Fibroblast of mammary gland (primary cell): ENCODE results near the gene MGAT5.

Experiments used
- DNase-seq: peaks from one replicate; pipeline ENCODE4 v3.0.0-alpha.2; 2010; ENCODE audit warnings: low read depth
- H3K4me3 ChIP-seq: 2 replicates; pipeline ENCODE4 v1.5.1; 2011; ENCODE audit warnings: low read depth, mild to moderate bottlenecking, low read length, moderate library complexity; ENCODE audit not compliant: control insufficient read depth
- TF ChIP-seq, protein P1 (sequence below): conservative IDR thresholded peaks from 2 replicates; pipeline ENCODE4 v1.5.1; 2011; ENCODE audit warnings: low read depth, low read length, inconsistent platforms; ENCODE audit not compliant: control insufficient read depth, insufficient read depth

The MGAT5 gene

GRCh38 chr2:134250840-134251461 lies 2.9 kb upstream of the MGAT5 start:
- DNase-seq = no peak

DNA sequence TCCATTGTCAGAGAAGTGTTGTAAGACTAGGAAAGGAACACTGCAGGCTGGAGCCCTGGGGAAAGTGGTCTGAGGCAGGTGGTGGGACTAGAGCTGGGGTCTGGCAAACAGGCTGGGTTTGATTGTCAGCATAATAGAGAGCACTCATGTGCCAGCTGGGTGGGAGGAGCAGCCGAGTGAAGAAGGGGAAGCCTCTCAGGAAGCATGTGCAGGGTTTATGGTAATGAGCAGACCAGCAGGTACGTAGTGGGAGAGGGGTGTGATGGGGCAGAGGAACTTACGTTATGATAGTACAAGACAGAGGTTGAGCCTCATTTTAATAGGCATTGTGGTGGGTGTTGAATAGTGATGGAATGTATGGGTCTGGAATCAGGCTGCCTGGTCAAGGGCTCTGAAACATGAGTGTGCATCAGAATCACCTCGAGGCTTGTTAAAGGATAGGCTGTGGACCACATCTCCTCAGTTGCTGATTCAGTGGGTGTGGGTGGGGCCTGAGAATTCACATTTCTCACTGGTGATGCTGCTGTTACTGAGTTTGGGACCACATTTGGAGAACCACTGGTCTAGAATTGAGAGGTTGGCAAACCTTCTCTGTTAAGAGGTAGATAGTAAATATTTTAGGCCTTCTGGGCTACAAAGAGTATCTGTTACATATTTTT lies 1.7 kb upstream of the MGAT5 start:
- TF ChIP-seq, protein P1, sequence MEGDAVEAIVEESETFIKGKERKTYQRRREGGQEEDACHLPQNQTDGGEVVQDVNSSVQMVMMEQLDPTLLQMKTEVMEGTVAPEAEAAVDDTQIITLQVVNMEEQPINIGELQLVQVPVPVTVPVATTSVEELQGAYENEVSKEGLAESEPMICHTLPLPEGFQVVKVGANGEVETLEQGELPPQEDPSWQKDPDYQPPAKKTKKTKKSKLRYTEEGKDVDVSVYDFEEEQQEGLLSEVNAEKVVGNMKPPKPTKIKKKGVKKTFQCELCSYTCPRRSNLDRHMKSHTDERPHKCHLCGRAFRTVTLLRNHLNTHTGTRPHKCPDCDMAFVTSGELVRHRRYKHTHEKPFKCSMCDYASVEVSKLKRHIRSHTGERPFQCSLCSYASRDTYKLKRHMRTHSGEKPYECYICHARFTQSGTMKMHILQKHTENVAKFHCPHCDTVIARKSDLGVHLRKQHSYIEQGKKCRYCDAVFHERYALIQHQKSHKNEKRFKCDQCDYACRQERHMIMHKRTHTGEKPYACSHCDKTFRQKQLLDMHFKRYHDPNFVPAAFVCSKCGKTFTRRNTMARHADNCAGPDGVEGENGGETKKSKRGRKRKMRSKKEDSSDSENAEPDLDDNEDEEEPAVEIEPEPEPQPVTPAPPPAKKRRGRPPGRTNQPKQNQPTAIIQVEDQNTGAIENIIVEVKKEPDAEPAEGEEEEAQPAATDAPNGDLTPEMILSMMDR = no peak
- no peak overlapping the region for H3K4me3 ChIP-seq
- DNase-seq = peak; percentile 71

More at GRCh38 chr2:134250840-134251461, 2.9 kb upstream of the MGAT5 start:
- TF ChIP-seq, protein P1 = no peak
- H3K4me3 ChIP-seq = no peak overlapping the region

- TF ChIP-seq, protein P1 = no peak
- no peak for DNase-seq
- no peak overlapping the region for H3K4me3 ChIP-seq
These were observed 661 bp upstream of the MGAT5 start for GRCh38 chr2:134253117-134253704.

DNA sequence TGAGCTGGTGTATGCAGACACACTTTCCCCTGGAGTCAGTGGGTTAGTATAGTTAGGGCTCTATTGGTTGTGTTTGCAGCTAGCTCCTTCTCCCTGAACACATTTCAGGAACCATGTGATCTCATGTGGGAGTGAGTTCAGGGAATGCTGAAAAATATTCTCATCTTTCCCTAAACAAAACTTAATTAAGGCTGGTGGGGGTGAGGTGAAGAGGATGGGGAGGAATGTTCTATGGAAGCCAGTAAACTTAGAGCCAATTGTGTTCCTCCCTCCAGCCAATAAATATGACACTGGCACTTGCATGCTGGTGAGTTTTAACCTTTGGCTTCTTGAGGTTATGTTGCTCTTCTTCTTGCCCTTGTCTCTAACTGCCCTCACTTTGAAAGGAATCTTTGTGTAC lies 952 bp downstream of the MGAT5 start:
- TF ChIP-seq, protein P1 = no peak
- H3K4me3 ChIP-seq = no peak overlapping the region
- no peak for DNase-seq

DNA sequence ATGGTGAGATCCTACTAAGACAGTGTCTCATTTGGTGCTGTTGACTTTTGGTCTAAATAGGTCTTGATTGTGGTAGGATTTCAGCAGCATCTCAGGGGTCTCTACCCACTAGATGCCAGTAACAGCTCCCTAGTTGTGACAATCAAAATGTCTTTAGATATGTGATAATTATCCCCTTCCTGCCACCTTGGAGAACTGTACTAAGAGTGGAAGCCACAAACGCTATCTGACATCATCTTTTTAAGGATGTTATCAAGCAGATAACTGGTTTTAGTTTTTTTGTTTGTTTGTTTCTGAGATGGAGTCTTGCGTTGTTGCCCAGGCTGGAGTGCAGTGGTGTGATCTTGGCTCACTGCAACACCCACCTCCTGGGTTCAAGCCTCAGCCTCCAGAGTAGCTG lies 3.1 kb downstream of the MGAT5 start:
- TF ChIP-seq, protein P1 = no peak
- DNase-seq = no peak
- no peak overlapping the region for H3K4me3 ChIP-seq

DNA sequence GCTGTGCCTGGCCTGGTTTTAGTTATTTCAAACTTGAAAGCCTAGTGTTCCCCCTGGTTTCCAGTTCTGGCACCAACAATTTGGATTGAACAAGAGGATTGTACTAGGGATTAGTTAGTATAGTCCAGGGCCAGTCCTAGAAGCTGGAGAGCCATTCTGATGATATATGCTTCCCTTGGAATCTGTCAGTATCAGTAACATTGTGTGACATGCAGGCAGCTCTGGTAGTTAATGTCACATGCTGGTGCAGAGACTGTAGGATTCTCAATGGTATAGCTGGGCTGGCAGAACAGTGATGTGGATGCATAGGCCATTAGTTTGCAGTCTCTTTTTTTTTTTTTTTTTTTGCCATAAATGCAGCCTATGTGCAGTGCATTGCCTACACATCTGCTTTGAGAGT lies 3.6 kb downstream of the MGAT5 start:
- no peak overlapping the region for H3K4me3 ChIP-seq
- TF ChIP-seq, protein P1 = no peak
- no peak for DNase-seq
